ENCODE data around the gene GRWD1.

GRWD1 gene

DNA sequence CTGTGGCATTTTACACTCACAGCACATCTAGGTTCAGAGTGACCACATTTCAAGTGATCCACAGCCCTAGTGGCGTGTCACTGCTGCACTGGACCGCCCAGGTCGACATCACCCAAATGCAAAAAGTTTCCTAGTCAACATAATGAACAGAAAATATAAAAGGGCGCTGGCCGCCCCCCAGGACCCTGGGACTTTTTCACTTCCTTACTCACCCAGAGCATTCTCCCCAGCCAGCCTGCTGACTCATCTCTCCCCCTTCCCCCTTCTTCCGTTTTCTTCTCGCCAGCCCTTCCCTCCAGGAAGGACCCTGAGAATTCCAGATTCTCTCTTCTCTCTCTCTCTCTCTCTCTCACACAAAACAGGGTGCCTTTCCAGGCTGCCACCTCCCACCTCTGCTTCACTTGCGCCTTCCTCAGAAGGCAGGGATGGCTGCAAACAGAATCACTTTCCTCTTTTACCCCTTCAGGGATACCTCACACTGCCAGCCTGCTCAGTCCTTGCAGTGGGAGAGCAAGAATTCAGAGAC, 21.0 kb upstream of the GRWD1 start:
- DNase-seq (ENCODE audit: low read depth): no peak

DNA sequence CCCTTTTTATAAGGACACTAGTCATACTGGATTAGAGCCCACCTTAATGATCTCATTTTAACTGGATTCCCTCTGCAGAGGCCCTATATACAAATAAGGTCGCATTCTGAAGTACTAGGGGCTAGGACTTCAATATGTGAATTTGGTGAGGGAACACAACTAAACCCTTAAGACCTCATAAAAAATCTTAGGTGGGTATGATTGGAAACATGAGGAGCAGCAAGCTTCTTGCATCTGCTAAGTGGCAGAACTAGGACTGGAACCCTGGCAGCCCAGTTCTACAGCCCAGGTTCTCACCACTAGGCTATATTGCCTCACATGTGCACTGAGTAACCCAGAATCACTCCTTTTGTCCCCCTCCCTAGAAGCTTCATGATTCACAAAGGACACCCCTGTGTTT, 17.1 kb upstream of the GRWD1 start:
- DNase-seq (ENCODE audit: low read depth): no peak

DNA sequence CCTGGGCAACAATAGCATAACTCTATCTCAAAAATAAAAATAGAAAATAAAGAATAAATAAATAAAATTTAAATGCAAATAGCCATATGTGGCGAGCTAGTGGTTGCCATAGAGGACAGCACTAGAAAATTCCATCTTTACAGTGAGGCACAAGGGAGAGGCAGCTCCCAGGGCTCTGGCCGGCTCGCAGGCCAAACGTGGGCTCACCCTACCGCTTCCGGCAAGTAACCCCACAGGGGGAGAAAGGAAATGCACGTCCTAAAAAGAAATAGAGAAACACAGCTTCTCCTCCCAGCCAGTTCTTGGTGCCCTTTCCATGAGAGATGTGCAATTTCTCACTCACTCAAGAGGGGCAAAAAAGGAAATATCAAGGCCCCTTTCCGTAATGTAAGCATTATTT, 12.4 kb upstream of the GRWD1 start:
- no peak for DNase-seq (ENCODE audit: low read depth)

DNA sequence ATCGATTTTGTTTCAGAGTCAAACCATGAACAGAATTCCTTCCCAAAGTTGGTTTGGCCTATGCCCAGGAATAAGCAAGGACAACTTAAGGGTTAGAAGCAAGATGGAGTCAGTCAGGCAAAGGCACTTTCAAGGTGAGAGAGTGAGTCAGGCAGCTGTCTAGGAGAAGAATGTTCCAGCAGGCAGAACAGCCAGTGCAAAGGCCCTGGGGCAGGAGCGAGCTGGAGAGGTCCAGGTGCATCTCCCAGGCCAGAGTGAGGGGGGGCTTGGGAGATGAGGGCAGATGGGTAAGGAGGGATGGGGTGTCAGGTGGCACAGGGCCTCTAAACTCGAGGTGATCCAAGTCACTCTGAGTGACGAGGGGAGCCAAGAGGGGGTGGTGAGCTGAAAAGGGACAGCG, 9.2 kb upstream of the GRWD1 start:
- no peak for DNase-seq (ENCODE audit: low read depth)

DNA sequence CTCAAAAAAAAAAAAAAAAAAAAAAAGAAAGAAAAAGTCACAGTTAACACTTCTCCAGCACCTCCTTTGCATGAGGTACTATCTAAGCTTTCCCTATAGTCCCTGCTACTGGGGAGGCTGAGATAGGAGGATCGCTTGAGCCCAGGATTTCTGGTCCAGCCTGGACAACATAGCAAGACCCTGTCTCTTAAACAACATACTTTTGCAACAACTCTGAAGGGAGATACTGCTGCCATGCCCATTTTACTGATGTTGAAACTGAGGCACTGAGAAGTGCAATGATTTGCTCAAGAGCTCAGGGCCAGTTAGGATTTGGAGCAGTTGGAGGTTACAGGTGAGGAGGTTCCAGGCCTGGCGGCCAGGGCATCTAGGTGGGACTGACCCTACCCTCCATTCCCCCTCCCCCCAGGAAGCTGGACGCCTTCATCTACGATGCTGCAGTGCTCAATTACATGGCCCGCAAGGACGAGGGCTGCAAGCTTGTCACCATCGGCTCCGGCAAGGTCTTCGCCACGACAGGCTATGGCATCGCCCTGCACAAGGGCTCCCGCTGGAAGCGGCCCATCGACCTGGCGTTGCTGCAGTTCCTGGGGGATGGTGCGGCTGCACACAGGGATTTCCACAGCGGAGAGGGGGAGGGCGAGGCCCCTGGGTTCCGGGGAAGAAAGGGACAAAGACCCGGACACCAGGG, 4.3 kb upstream of the GRWD1 start:
- DNase-seq (ENCODE audit: low read depth): no peak

DNA sequence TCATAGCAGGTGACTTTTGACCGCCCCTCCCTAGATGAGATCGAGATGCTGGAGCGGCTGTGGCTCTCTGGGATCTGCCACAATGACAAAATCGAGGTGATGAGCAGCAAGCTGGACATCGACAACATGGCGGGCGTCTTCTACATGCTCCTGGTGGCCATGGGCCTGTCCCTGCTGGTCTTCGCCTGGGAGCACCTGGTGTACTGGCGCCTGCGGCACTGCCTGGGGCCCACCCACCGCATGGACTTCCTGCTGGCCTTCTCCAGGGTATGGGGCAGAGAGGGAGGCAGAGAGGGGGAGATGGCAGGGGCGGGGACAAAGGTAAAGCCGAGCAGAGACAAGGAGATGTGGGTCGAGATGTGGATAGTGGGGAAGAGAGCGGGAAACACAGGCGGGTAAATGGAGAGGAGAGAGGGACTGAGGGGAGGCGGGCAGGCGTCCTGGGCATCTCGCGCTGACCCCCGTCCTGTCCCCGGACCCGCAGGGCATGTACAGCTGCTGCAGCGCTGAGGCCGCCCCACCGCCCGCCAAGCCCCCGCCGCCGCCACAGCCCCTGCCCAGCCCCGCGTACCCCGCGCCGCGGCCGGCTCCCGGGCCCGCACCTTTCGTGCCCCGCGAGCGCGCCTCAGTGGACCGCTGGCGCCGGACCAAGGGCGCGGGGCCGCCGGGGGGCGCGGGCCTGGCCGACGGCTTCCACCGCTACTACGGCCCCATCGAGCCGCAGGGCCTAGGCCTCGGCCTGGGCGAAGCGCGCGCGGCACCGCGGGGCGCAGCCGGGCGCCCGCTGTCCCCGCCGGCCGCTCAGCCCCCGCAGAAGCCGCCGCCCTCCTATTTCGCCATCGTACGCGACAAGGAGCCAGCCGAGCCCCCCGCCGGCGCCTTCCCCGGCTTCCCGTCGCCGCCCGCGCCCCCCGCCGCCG, 3.4 kb upstream of the GRWD1 start:
- no peak for DNase-seq (ENCODE audit: low read depth)

DNA sequence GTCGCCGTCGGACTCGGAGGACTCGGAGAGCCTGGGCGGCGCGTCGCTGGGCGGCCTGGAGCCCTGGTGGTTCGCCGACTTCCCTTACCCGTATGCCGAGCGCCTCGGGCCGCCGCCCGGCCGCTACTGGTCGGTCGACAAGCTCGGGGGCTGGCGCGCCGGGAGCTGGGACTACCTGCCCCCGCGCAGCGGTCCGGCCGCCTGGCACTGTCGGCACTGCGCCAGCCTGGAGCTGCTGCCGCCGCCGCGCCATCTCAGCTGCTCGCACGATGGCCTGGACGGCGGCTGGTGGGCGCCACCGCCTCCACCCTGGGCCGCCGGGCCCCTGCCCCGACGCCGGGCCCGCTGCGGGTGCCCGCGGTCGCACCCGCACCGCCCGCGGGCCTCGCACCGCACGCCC, 2.5 kb upstream of the GRWD1 start:
- DNase-seq (ENCODE audit: low read depth): no peak

DNA sequence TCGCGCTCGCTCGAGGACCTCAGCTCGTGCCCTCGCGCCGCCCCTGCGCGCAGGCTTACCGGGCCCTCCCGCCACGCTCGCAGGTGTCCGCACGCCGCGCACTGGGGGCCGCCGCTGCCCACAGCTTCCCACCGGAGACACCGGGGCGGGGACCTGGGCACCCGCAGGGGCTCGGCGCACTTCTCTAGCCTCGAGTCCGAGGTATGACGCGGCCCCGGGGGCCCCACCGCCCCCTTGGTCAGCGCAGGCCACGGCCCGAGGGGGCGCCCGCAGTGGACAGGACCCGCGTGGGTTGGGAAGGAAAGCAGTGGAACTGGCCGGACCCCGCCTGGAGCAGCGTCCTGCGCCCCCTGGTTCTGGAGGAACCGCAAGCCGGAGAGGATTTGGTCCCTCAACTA, 2.1 kb upstream of the GRWD1 start:
- no peak for DNase-seq (ENCODE audit: low read depth)

DNA sequence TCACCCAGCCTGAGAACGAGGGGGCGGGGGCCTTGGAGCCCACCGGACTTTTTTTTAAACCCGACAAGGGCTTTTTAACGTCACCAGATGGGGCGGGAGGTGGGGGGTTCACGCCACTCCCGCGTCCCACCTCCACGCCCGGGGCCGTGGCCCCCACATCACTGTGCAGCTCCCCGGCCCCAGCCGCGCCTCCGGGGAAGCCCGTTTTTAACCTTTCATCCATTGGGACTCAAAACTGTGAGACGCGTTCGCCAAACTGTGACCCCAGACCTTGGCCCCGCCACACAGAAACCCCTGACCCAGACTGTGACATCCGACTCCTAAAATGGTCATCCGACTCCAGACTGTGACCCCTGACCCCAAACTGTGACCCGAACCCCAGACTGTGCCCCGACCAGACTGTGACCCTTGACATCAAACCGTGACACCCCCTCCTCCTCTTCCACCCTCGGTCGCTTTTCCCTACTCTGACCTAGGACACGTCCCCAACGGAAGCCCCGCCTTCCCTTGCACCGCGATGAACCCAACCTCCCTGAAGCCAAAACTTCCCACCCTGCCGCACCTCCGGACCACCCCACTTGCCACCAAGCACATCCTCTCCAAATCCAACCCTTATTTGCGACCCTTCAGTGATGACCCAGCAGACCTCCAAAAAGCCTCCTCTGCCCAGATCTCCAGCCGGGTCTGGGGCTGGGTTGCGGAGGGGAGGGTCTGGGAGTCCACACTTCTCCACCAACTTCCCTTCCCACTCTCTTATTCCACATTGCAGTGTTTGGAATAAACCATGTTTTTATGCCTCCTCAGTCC, 1.5 kb upstream of the GRWD1 start:
- DNase-seq (ENCODE audit: low read depth): no peak

DNA sequence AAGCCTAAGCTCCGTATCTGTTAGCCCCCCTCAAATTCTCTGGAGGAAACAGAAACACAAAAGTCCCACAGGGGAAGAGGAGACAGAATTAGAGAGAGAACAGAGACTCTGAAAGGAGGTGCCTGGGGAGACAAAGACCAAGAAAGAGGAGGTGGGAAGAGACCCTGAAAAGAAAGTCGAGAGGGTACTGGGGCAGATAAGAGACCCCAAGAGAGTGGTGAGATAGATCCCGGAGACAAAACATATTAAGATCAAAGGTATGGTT, 915 bp upstream of the GRWD1 start:
- no peak for DNase-seq (ENCODE audit: low read depth)

DNA sequence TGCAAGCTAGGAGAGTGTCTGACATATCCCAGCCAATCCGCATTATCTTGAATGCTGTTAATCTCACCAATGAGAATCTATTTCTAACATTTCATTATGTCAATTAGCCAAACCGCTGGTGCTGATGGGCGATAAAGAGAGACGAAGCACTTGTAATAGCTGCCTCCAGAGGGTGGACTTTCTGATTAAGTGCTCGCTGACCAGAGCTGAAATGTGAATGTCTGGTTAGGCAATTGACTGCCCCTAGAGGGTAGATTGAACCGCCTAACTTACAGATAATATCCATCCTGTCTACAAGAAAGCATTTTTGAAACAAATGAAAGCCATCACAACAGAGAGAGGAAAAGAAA, 552 bp upstream of the GRWD1 start:
- peak; percentile 80 for DNase-seq (ENCODE audit: low read depth)

DNA sequence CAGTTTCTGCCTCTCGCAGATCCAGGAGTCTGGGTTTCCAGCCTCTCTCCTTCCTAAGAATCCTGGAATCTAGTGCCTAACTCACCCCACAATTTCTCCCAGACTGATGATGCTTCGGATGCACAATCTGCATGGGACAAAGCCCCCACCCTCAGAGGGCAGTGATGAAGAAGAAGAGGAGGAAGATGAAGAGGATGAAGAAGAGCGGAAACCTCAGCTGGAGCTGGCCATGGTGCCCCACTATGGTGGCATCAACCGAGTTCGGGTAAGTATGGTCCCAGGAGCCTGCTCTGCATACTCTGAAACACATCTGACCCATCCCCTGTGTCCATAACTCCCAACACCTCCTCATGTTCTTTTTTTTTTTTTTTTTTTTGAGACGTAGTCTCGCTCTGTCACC, 796 bp downstream of the GRWD1 start:
- DNase-seq (ENCODE audit: low read depth): no peak

DNA sequence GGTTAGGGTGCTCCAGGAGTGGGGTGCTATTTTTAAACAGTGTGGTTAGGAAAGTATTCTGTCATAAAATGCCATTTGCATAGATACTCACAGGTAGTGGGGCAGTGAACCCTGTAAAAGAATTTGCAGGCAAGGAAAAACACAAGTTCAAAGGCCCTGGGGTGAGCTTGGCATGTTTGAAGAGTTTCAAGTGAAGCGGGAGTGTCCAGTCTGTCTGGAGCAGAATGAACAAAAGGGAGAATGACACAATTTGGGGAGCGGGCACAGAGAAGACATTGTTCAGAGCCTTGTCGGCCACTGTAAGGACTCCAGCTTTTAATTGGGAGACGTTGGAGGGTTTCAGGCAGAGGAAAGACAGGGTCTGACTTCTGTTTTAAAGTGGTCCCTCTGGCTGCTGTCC, 2.8 kb downstream of the GRWD1 start:
- no peak for DNase-seq (ENCODE audit: low read depth)

DNA sequence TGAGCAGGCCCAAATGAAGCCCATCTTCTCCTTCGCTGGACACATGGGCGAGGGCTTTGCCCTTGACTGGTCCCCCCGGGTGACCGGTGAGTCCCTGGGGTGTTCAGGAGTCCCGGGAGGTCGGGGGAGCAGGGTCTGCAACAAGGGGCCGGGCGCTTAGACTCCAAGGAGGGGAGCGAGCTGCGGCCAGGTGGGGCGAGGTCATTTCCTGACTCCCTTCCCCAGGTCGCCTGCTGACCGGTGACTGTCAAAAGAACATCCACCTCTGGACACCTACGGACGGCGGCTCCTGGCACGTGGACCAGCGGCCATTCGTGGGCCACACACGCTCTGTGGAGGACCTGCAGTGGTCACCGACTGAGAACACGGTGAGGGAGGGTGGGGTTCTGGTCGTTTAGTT, 4.7 kb downstream of the GRWD1 start:
- DNase-seq (ENCODE audit: low read depth): no peak

DNA sequence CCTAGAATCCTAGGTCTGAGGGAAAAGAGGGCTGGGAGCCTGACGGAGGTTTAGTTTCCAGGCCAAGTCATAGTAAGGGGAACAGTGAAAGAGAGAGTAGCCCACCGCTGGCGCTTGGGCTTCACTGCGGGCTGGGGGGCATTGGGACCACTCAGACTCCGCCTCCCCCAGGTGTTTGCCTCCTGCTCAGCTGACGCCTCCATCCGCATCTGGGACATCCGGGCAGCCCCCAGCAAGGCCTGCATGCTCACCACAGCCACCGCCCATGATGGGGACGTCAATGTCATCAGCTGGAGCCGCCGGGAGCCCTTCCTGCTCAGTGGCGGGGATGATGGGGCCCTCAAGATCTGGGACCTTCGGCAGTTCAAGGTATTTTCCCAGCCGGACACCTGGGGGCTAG, 5.1 kb downstream of the GRWD1 start:
- no peak for DNase-seq (ENCODE audit: low read depth)

DNA sequence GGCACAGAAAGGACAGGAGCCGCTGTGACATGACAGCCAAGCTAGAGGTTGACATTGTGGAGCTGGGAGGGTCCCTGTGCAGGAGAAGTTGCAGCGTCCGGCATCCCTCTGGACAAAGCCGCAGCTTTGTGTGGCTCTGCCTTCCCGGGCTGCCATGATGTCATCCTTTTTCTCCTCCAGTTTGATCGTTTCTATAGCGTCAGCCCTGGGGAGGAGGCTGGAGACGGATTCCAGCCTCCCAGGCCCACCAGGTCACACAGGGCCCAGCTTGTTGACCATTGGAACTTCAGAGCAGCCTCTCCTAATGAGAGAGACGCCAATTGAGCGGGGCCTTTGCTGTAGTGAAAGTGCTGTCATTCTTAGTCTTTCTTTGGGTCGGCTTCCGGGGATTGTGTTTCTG, 5.8 kb downstream of the GRWD1 start:
- no peak for DNase-seq (ENCODE audit: low read depth)

DNA sequence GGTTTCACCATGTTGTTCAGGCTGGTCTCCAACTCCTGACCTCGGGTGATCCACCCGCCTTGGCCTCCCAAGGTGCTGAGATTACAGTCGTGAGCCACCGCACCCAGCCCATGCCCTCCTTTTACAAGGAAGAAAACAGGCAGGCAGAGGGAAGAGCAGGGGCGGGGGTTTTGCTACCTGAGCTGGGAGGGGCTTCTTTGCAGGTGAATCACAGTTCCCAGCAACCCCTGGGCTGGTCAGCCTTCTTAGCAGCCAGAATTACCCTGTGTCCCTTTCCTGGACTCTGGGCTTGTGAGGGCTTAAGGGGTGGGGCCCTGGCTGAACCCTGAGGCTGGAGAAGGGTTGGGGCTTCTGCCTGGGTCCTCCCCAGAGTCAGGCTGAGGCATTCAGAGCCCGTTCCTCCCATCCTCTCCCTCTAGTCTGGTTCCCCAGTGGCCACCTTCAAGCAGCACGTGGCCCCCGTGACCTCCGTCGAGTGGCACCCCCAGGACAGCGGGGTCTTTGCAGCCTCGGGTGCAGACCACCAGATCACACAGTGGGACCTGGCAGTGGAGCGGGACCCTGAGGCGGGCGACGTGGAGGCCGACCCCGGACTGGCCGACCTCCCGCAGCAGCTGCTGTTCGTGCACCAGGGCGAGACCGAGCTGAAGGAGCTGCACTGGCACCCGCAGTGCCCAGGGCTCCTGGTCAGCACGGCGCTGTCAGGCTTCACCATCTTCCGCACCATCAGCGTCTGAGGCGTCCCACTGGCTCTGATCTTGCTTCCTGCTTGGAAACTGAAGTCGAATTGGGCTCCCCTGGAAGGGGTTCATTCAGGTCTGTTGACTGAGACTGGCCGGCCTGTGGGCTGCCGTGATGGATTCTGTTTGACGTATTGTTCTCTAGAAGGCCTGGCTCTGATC, 6.8 kb downstream of the GRWD1 start:
- no peak for DNase-seq (ENCODE audit: low read depth)

DNA sequence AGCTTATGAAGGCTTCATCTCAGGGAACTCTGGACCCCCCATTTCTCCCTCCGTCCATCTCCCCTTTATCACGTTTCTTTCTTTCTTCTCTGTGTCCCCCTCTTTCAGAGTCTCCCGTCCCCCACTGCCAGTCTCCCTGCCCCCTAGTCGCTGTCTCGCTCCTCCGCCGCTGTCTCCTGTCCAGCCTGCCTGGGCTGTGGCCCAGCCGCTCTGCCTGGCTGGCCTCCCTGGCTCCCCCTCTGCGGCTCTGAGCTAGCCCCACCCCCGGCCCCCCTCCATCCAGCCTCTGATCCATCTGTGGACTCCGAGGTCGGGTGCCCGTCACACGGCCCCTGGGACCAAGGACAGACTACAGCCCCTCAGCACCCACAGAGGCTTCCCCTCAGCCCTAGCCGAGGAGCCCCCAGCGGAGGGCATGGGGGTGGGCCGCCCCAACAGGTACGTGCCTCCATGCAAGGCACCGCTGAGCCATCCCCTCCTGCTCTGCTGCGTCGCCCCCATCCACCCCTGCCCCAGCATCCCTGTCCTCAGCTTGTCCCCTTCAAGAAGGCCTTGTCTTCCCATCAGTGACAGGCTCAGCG, 8.5 kb downstream of the GRWD1 start:
- DNase-seq (ENCODE audit: low read depth): no peak

DNA sequence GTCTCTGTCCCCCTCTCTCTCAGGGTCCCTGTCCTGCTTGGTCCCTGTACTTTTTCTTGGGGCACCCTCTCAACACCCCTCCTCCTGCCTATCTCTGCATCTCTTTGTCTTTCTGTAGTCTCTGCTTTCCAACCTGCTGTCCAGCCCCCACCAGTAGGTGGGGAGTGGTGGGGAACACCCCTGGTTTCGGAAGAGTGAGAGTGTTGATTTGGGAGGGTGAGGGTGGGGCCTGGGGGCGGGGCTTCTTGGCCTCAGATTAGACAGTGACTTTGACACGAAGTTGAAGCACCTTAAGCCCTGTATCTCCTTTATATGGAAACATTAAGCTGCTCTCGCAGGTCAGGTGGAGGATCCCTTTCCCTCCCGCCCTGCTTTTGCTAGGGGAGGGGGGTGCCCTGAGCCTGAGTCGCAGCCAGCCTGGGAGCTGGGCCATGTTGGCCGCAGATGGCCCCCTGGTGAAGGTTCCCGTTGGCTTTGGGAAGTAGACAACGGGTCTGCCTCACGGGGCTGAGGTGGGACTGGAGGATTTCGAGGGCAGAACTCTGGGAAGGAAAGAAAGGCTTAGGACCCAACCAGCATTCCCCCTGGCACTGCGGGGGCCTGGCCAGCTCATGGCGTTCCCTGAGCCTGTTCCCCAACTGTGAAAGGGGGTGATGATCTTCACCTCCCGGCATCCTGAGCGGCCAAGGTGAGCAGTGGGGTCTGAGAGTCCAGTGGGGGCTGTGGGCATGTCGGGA, 9.6 kb downstream of the GRWD1 start, which contains the start of gene KCNJ14:
Gene KCNJ14, plus strand, starts transcription at position 404 of the 737 bp plus-strand sequence. CDS start 6,151 bp downstream, outside the sequence.
- DNase-seq (ENCODE audit: low read depth): no peak

DNA sequence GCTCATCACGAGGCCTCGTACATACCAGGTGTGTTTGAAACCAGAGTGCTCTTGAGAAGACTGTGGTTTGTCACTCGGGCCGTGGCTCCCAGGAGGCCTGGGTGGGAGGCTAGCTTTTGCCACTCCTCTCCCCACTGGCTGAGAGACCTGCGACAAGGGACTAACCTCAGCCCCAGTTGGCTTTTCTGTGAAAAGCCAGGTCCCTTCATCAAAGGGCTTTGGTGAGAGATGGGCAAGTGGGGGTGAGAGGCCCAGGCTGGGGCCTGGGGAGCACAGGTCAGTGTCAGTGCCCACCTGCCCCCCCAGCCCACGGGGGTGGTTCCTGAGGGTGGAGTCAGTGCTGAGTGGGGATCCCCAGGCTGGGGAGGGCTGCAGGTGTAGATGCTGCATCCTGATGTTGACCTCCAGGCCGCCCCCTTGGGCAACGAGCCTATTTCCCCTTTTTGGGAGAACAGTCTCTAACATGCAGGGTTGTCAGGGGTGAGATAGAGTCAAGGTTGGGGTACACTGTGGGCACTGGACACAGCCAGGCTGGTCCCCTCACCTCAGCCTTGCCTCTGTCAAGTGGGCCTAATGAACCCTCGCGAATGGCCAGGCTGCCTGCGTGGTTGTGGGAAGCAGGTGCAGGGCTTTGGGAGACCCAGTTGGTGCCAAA, 10.3 kb downstream of the GRWD1 start:
- no peak for DNase-seq (ENCODE audit: low read depth)

Data from GM04504 (cell line).